KOPT-K1 (cell line): Measurements from ENCODE around the gene CCDC152.
"Not testable (repeated sequence)": the region's sequence is repeated elsewhere in the genome, so short reads cannot be mapped to it uniquely, and the experiment has no call there.

Experiments
- H3K27ac ChIP-seq: fragments of 200-600 bp; sonication (generic); 2 replicates; pipeline ENCODE4 v1.5.1; 2016; ENCODE audit warnings: antibody characterized with exemption, mild to moderate bottlenecking, low read depth, low read length; ENCODE audit not compliant: poor library complexity, severe bottlenecking
- H3K36me3 ChIP-seq: fragments of 200-600 bp; sonication (generic); 2 replicates; pipeline ENCODE4 v1.5.1; 2017; ENCODE audit warnings: antibody characterized with exemption, mild to moderate bottlenecking, low read length, moderate library complexity; ENCODE audit not compliant: insufficient read depth
- H3K9me3 ChIP-seq: fragments of 200-600 bp; sonication (generic); 2 replicates; pipeline ENCODE4 v1.5.1; 2017; ENCODE audit warnings: antibody characterized with exemption, low read length, mild to moderate bottlenecking; ENCODE audit not compliant: insufficient read depth, poor library complexity, severe bottlenecking

CCDC152 gene

GRCh38 chr5:42843675-42844292 lies 87.2 kb downstream of the CCDC152 start:
- Histone ChIP-seq H3K36me3 (no peaks in the 10 kb centered on the region), H3K9me3 (no peaks in the 10 kb centered on the region)

GRCh38 chr5:42844408-42844807 lies 87.8 kb downstream of the CCDC152 start:
- H3K27ac ChIP-seq, H3K9me3 ChIP-seq, H3K36me3 ChIP-seq: not testable (repeated sequence)

More at GRCh38 chr5:42843675-42844292, 87.2 kb downstream of the CCDC152 start:
- H3K27ac ChIP-seq, result no peak overlapping the region

GRCh38 chr5:42848545-42848944 lies 91.9 kb downstream of the CCDC152 start:
- H3K27ac ChIP-seq, result no peak overlapping the region
- H3K9me3 ChIP-seq, result no peaks in the 10 kb centered on the region
- no peaks in the 10 kb centered on the region for H3K36me3 ChIP-seq

- Histone ChIP-seq H3K27ac (no peak overlapping the region), H3K9me3 (no peaks in the 10 kb centered on the region), H3K36me3 (no peaks in the 10 kb centered on the region)
Measured at GRCh38 chr5:42851481-42851880, 94.9 kb downstream of the CCDC152 start.
